Fibroblast of the aortic adventitia (primary cell): Measurements from ENCODE around the gene OPN4. TPM values are rescaled to one million over a fixed set of nuclear protein-coding genes. Genes with fewer than 3 reads are reported as not detected.

Experiments used
- total RNA-seq: library from RNA; depleted of rRNA; stranded (reverse); fragments of >200 nt; gene quantifications from 2 replicates; pipeline ENCODE4 v1.2.3, GENCODE V29; 2012; ENCODE audit warnings: low replicate concordance

OPN4 gene
- total RNA-seq, 1 donor: not detected

Other genes with a start within 250 kb of the OPN4 start
- gene WAPL, start 132.8 kb upstream of the OPN4 start, total RNA-seq: 40.9 and 149 TPM in 2 replicates
- gene LDB3, start 14.0 kb downstream of the OPN4 start, total RNA-seq: under 0.01 TPM in 1 of 2 replicates, not detected in the other
- gene BMPR1A, start 102.1 kb downstream of the OPN4 start, total RNA-seq: 57.8 and 74.7 TPM in 2 replicates